22Rv1 (cell line): Measurements from ENCODE around the gene PCDHGC3.

Source experiments
- CTCF ChIP-seq: fragments of 450-650 bp; IDR thresholded peaks from 2 replicates; pipeline ENCODE4 v1.5.1; 2017; ENCODE audit warnings: mild to moderate bottlenecking
- ZFX ChIP-seq: fragments of 450-650 bp; IDR thresholded peaks from 2 replicates; pipeline ENCODE4 v1.6.1; 2017; ENCODE audit warnings: antibody characterized with exemption, borderline replicate concordance

- TF ChIP-seq CTCF (no peak), ZFX (no peak)
Observed at GRCh38 chr5:141517312-141517711, 41.5 kb downstream of the PCDHGC3 start.
